CD4-positive, alpha-beta T cell treated with Interleukin-21 for 1 hour (primary cell): Measurements from ENCODE around the gene PDYN.

Experiments
- DNase-seq: peaks from one replicate; pipeline ENCODE4 v3.0.0-alpha.2; 2020

Gene PDYN

DNA sequence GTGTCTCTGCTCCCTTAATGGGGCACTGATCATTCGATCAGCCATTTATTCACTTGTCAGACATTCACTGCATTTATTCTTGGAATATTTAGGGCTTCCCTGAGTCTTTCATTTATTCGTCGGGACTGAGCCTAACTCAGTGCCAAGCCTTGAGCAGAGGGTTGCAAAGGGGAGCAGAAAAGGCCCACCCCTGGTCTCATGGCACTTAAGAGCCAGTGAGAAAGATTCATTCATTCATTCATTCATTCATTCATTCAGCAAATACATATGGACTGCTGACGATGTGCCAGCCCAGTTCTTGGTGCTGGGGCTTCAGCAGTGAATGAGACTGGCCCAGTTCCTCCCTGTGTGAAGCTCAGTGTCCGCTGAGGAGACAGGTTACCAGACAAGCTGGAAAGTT lies 62.0 kb downstream of the PDYN start:
- no peak for DNase-seq

DNA sequence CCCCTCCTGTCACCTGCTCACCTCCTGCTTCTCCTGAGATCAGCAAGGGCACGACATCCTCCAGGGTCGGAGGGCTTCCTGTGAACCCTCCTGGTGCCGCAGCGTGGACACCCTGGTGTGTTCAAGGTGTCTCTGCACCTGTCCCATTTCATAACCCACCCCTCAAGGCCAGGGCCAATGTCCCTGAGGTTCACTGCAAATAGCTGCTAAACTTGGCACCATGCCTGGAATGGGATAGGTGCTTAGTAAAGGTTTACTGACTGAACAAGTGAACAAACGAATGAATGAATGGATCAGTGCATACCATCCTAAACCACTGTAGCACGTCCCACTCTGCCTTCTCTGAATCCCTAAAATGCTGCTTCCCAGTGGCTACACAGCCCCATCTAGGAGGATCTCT lies 63.7 kb downstream of the PDYN start:
- DNase-seq = no peak

DNA sequence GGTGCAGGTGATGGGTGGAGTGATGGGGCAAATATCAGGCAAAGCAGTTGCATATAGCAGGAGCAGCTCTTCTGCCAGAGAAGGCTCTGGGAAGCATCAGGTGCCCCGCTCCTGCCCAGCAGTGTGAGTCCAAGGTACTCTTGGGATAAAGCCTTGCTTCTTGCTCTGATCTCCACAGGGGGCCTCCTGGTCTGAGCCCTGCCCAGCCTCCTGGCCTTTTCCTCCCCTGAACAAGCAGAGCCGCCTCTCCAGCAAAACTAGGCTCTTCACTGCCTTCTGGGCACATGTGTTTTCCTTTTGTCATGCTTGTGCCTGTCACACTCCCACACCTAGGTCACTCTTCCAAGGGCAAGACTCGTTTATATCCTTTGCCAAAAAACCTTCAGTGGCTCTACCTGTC lies 64.4 kb downstream of the PDYN start:
- DNase-seq = no peak

DNA sequence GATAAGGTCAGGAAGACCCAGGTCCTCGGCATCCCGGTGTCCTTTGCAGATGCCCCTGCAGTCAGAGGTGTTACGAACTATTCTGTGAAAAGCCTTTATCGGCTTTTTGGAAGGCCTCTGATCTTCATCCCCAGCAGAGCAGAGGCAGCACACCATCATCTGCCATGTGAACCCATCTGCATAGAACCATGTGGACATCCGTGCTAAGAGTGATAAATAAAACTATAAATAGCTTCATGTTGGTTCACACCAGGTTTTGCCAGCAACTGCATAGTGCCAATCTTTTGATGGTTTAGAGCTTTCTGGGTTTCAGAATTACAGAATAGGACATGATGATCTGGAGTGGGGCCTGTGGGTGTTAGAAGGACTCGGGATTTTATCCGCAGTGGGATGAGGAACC lies 65.1 kb downstream of the PDYN start:
- DNase-seq = no peak
